ENCODE measurements around the gene PCSK9. TPM values are rescaled to one million over a fixed set of nuclear protein-coding genes. Genes with fewer than 3 reads are reported as not detected.
"Not testable (repeated sequence)": the region's sequence is repeated elsewhere in the genome, so short reads cannot be mapped to it uniquely, and the experiment has no call there.

The PCSK9 gene
- total RNA-seq, 2 experiments from 2014 or later, result not detected

DNA sequence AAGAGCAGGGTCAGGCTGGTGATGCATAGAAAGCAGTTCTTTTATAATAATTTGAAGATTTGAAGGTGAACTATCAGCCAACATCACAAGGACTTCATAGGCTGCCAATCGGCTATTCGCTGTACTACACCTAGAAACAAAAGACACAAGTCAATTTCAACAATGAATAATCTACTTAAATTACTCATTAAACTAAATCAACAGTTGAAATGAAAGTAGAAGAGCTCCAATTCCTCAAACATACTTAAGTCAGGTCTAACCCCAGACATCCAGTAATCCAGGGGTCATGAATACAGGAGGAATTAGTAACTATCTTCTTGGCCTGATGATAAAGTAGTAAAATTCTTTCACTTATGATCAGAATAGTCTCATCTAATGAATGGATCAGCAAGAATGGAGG lies 64.5 kb downstream of the PCSK9 start:
- ChIA-PET CTCF (no interaction called here), POLR2A (no interaction called here)
- H3K9me3 ChIP-seq (ENCODE audit: control insufficient read depth in 1 of 2, insufficient read depth in 1 of 2, low read length in 2 of 2), result no peaks in the 10 kb centered on the region
- peaks cover 90% of the 10 kb centered on the region for H3K36me3 ChIP-seq (ENCODE audit: insufficient read depth, low read length)
- no peak overlapping the region for H3K4me3 ChIP-seq (ENCODE audit: low read length)
- ATAC-seq (ENCODE audit: poor library complexity) (no peak), DNase-seq (no peak)
- Mint-ChIP-seq H3K9me3 (no peaks in the 10 kb centered on the region), H3K27me3 (no peaks in the 10 kb centered on the region), H3K27ac (no peak overlapping the region), H3K4me3 (no peak overlapping the region), H3K4me1 (ENCODE audit: low read depth) (no peaks in the 10 kb centered on the region), H3K36me3 (ENCODE audit: low read depth) (peaks cover 98% of the 10 kb centered on the region)
- TF ChIP-seq, protein P1, sequence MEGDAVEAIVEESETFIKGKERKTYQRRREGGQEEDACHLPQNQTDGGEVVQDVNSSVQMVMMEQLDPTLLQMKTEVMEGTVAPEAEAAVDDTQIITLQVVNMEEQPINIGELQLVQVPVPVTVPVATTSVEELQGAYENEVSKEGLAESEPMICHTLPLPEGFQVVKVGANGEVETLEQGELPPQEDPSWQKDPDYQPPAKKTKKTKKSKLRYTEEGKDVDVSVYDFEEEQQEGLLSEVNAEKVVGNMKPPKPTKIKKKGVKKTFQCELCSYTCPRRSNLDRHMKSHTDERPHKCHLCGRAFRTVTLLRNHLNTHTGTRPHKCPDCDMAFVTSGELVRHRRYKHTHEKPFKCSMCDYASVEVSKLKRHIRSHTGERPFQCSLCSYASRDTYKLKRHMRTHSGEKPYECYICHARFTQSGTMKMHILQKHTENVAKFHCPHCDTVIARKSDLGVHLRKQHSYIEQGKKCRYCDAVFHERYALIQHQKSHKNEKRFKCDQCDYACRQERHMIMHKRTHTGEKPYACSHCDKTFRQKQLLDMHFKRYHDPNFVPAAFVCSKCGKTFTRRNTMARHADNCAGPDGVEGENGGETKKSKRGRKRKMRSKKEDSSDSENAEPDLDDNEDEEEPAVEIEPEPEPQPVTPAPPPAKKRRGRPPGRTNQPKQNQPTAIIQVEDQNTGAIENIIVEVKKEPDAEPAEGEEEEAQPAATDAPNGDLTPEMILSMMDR (IDR thresholded peaks at IDR 0.05), result no peak
- intact Hi-C loops (cut with DNase I, micrococcal nuclease), result no loop called here
- no peak overlapping the region for H3K27ac ChIP-seq (ENCODE audit: low read depth in 1 of 2, low read length in 2 of 2)
- no peaks in the 10 kb centered on the region for H3K4me1 ChIP-seq (ENCODE audit: insufficient read depth, low read length)
- H3K27me3 ChIP-seq (ENCODE audit: control insufficient read depth in 1 of 2, insufficient read depth in 2 of 2, low read length in 2 of 2), result no peaks in the 10 kb centered on the region

DNA sequence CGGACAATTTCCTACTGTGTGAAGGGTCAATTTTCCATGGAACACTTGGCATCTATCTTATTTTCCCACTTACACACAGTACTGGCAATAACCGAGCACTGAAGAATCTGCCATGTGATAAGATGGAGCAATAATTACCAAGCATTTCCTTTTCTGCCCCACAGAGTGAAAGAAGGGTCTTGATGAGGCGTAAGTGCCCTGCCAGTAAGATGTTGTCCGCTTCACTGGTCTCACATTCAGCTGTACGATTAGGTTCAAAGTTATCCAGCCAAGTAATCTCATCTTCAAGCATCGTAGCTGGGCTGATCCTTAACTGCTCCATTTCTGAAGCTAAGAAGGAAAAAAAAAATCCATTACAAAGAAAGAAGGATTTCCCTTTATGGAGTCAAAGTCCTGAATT lies 67.8 kb downstream of the PCSK9 start:
- Mint-ChIP-seq H3K27ac (no peak overlapping the region), H3K27me3 (no peaks in the 10 kb centered on the region), H3K9me3 (no peaks in the 10 kb centered on the region), H3K4me3 (no peak overlapping the region), H3K36me3 (ENCODE audit: low read depth) (peaks cover 99% of the 10 kb centered on the region), H3K4me1 (ENCODE audit: low read depth) (no peaks in the 10 kb centered on the region)
- no peak overlapping the region for H3K27ac ChIP-seq (ENCODE audit: low read depth in 1 of 2, low read length in 2 of 2)
- ATAC-seq (ENCODE audit: poor library complexity), result no peak
- TF ChIP-seq, protein P1 (IDR thresholded peaks at IDR 0.05), result no peak
- ChIA-PET CTCF (interaction anchor here (0.8 kb wide), 1 partner anchor 11 kb away, joined by 3 read pairs; no protein-coding TSS in a partner anchor), POLR2A (no interaction called here)
- H3K4me1 ChIP-seq (ENCODE audit: insufficient read depth, low read length), result no peaks in the 10 kb centered on the region
- intact Hi-C loops (cut with DNase I, micrococcal nuclease), result no loop called here
- H3K9me3 ChIP-seq (ENCODE audit: control insufficient read depth in 1 of 2, insufficient read depth in 1 of 2, low read length in 2 of 2), result no peaks in the 10 kb centered on the region
- no peak overlapping the region for H3K4me3 ChIP-seq (ENCODE audit: low read length)
- no peaks in the 10 kb centered on the region for H3K27me3 ChIP-seq (ENCODE audit: control insufficient read depth in 1 of 2, insufficient read depth in 2 of 2, low read length in 2 of 2)
- DNase-seq, result no peak
- H3K36me3 ChIP-seq (ENCODE audit: insufficient read depth, low read length), result peaks cover 95% of the 10 kb centered on the region

DNA sequence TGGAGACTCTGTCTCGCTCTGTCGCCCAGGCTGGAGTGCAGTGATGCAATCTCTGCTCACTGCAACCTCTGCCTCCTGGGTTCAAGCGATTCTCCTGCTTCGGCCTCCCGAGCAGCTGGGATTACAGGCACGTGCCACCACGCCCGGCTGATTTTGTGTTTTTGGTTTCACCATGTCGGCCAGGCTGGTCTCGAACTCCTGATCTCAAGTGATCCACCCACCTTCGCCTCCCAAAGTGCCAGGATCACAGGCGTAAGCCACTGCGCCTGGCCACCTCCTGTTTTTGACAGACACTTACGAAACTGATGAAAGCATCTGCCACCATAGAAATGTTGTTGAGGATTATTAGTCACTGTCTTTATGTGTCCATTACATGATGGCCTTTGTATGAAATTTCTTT lies 69.7 kb downstream of the PCSK9 start:
- H3K4me1 ChIP-seq (ENCODE audit: insufficient read depth, low read length); DNase-seq; ATAC-seq (ENCODE audit: poor library complexity); H3K9me3 Mint-ChIP-seq; H3K27me3 ChIP-seq (ENCODE audit: control insufficient read depth in 1 of 2, insufficient read depth in 2 of 2, low read length in 2 of 2); H3K4me1 Mint-ChIP-seq (ENCODE audit: low read depth); CTCF ChIA-PET; H3K27ac ChIP-seq (ENCODE audit: low read depth in 1 of 2, low read length in 2 of 2); H3K9me3 ChIP-seq (ENCODE audit: control insufficient read depth in 1 of 2, insufficient read depth in 1 of 2, low read length in 2 of 2); POLR2A ChIA-PET; H3K4me3 ChIP-seq (ENCODE audit: low read length); H3K27me3 Mint-ChIP-seq; H3K4me3 Mint-ChIP-seq; intact Hi-C loops (cut with DNase I, micrococcal nuclease); H3K27ac Mint-ChIP-seq: not testable (repeated sequence)
- H3K36me3 Mint-ChIP-seq (ENCODE audit: low read depth), result peaks cover 99% of the 10 kb centered on the region
- H3K36me3 ChIP-seq (ENCODE audit: insufficient read depth, low read length), result peaks cover 92% of the 10 kb centered on the region

Other genes with a start within 250 kb of the PCSK9 start
- 1 to 10 TPM; 4.4 to 4.5 TPM for gene TTC22, start 238.2 kb upstream of the PCSK9 start, total RNA-seq
- gene DHCR24, start 152.4 kb upstream of the PCSK9 start, total RNA-seq, result under 1 TPM; 0.34 to 0.55 TPM
- gene TMEM61, start 58.9 kb upstream of the PCSK9 start, total RNA-seq, result not detected
- gene BSND, start 40.6 kb upstream of the PCSK9 start, total RNA-seq, result not detected
- gene USP24, start 175.8 kb downstream of the PCSK9 start, total RNA-seq, result 10 to 100 TPM; 68.6 to 76.3 TPM

Data from CD4-positive, alpha-beta T cell (primary cell).